GM21390 (cell line): Measurements from ENCODE around the gene FHIP2A.
"Not testable (repeated sequence)": the region's sequence is repeated elsewhere in the genome, so short reads cannot be mapped to it uniquely, and the experiment has no call there.

ENCODE experiments used
- ATAC-seq: cut with Tn5 transposase; IDR thresholded peaks from one replicate; pipeline ENCODE4 v1.9.1; 2021; ENCODE audit not compliant: unreplicated experiment

Gene FHIP2A

DNA sequence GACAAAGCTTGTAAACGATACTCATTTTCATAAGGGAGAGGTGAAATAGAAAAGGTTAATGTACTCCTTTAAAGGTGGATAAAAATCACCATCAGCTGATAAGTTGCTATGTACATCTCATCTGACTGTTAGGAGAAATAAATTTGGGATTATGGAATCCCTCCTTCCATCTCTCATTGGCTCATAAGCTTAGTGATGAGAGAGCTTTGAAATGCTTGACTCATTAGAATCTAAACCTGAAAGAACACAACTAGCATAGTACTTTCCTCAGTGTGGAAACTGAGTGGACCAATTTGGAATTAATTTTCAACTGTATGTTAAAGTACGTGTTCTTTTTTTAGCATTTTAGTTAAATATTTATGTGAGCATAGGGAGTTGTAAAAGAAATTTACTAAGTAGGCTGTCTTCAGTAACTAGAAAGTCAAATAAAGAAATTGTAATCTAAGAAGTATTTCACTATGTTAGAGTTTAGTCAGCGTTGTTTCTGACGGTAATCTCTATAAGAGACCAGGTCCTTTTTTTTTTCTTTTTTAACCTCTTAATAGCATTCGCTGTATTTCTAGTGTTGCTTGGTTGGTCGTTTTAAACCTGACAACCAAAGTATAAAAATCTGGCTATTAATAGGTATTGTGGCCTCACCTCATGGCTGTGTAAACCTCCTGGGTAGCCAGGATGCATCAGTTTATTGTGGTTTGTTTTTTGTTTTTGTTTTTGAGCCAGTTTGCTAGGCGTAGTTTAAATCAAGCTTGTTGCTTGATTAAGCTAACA is 34.4 kb downstream of the FHIP2A start:
- no peak for ATAC-seq

DNA sequence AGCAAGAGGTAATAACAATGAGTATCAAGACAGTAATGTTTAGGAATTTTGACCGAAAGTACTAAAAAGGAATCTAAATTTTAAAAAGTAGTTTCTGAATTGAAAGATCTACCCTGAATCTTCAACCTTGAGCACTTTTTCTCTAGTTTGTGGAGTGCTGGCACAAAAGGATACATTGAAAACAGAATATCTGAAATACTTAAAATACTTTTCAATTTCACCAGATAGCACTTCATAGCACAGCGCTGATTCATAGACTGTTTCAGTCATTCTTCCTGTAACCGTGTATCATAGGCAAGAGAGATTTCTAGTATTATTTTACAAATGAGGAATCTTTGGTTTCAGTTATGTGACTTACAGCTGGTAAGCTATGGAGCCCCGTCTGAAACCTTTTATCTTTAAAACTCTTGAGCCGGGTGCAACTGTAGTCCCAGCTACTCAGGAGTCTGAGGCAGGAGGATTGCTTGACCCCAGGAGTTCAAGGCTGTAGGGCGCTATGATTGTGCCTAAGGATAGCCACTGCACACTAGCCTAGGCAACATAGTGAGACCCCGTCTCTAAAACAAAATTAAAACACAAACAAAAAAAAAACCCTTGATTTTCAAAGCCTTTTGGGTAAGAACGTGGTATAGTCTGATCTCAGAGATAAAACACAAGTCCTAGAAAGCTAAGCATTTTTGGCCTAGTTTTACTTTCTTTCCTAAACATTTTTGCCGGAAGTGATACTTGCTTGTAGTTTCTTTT is 35.1 kb downstream of the FHIP2A start:
- ATAC-seq: no peak

DNA sequence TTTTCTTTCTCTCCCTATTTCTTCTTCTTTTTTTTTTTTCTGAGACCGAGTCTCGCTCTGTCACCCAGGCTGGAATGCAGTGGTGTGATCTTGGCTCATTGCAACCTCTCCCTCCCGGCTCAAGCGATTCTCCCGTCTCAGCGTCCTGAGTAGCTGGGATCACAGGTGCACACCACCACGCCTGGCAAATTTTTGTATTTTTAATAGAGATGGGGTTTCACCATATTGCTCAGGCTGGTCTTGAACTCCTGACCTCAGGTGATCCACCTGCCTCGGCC is 35.6 kb downstream of the FHIP2A start:
- not testable (repeated sequence) for ATAC-seq

DNA sequence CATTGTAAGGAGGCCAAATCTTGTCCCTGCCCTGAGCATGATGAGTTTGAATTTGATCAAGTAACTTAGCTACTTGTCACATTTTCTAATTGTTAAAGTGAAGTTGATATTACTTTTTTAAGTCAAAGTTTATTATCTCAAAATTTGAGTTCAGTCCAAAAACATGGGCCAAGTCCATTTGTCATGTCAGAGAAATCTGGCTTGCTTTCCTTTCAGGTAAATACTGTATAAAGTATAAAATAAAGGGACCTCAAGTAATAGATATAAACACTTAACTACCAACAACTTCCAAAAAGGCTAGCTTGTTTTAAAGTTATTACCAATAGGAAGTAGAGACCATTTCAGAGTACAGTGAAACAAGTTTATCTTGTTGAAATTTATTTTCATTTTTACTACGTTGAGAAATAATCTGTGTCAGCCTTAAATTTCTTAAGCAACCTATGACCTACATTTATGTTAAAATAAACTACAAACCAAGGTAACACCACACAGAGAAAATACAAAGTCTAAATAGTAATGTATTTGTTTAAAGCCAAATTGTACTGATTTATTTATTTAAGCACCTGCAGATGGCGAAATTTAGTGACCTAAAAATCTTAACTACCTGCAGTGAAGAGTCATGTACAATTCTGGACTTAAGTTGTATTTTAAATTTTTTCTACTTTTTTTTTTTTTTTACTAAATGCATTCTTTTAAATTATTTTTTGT is 36.5 kb downstream of the FHIP2A start:
- no peak for ATAC-seq

DNA sequence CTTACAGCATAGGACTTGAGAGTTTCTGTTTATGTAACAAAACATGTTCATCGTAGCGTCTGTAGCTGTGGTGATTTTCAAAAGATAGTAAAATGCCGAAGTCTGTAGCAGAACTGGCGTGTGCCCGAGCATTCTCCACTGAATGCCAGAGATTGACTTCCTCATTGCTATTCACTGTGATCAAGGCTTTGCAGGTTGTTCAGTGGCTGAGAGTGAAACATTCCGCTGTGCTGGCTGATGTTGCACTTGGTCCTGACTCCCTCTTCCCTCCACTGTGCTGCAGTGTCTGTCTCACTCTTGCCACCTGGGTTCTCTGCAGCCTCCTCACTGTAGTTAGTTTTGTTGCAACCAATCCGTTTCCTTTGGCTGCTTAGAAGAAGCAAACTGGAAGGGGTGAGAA is 37.6 kb downstream of the FHIP2A start:
- ATAC-seq: no peak

DNA sequence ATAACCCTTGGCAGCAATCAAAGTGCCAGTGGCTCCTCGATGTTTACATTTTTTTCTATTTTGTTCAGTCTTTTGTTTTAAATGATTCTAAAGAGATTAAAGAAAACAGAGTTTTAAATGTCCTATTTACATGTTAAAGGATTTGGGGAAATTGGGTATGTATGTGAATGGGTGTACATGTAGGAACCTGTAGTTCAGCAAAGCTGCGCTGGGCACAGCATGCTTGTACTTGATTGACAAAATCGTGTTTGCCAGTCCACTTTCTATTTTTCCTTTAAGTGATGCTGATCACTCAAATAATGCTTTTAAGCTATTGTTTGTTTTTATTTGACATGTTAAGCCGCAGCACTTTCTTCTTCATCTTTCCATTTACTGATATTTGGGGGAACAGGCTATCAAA is 40.9 kb downstream of the FHIP2A start:
- no peak for ATAC-seq

DNA sequence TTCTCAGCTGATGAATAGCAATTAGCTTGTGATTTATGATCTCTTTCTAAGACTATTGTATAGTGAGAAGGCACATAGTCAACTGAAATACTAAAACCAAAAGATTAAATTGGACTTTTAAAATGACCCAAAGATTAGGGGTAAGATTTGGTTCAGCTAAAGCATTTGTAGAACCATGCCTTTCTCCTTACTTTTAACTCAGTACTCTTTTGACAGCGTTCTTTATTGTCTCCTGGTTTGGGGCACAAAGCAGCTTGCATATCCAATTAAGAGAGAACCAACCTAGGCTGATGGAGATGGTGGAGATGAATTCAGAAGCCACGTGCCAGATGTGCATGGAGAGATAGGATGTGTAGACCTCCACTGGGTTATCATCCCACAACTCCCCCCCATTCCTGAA is 45.8 kb downstream of the FHIP2A start:
- ATAC-seq: no peak

DNA sequence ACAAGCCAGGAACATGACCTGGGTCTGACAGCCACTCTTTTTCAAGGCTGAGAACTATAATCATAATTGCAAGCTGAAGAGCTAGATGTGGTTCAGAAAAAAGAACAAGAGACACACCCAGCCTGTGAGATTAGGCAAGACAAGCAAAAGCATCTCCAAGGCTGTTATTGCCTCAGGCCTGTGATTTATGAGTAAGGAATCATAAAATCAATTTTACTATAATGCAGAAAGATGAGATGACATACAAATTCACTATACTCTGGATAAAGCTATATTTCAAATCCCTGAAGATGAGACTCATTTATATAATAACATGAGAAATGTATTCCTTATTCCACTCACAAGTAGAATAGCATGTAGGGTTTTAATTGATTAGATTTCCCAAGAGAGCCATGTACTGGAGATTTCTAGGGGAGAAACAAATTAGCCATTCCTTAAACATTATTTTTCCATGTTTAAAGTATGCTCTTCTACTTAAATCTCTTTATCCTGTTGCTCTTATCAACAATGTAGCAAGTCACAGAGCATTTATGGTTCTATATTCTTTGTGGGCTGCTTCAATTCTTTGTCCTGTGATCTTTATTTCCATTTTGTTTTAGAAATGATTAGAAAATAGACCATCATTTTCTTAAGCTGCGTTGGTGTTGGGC is 47.4 kb downstream of the FHIP2A start:
- no peak for ATAC-seq

DNA sequence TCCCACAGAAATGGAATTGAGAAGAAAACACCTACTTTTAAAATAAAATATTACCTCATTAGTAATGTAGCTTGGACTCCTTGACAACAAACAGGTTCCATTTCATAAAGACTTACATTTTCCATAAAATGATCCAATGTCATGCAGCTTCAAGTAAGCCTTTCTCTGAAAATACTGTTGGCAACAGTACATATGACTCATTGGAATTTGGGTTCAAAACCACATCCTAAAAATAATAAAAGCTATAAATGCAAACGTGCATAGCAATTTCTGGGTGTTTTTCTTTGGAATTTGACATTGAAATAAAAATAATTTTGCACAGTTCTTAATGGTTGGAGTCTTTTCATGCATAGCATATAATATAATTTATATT is 47.9 kb downstream of the FHIP2A start:
- ATAC-seq: no peak

DNA sequence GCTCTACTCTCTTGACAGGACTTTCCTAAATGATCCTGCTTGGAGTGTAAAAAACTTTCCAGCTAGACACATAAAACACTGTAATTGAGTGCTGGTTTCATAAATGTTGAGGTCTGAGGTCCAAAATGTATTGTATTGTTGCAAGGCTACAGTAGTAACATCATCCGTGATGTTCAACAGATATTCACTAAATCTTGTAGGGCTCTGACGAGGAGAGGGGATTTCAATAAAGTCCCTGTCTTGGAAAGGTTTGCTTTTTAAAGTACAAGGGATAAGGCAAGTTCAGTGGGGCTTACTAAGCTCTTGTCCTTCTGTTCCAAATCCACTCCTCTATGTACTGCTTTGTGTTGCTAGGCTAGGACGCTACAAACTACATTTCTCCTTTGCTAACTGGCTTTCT is 48.9 kb downstream of the FHIP2A start:
- no peak for ATAC-seq

DNA sequence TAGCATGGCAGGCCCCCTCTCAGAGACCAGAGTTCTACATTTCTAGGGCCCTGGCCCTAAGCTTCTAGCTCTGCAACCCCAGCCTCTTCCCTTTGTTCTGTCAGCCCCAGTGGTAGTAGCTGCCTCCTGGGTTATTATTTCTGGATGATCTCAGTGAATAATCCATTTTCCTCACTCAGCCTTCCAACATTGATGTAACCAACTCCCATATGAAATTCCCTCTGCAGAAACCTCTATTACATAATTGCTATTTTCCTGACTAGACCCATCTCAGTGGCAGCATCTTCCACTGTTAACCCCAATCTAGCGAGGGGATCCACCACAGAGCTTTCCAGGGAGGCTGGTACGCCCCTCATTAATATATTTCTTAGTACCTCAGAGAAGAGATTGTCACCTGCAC is 49.8 kb downstream of the FHIP2A start:
- ATAC-seq: no peak
